ENCODE results near the gene AP2B1. TPM values are rescaled to one million over a fixed set of nuclear protein-coding genes. Genes with fewer than 3 reads are reported as not detected.
A peak's percentile ranks its signal among the peaks of the same experiment; 100 is the strongest.

AP2B1 gene
- total RNA-seq, 1 experiment from 2014 or later = 217 TPM

DNA sequence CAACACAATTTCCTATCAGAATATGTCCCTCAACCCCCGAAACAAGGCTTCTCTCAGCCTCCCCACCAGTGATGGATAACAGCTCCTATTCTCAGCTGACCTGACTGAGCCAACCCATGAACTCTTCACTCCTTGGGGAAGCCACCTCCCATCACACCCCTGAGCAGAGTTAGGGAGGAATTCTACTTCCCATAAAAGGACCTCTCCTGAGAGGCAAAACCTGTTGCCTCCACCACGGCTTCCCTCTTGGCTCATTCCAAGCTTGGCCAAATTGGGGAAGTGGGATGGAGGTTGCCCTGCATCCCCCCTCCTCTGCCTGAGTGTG is 138.6 kb downstream of the AP2B1 start:
- no peak overlapping the region for H3K14ac ChIP-seq (ENCODE audit: insufficient read depth, low read length)
- peaks cover 11% of the 10 kb centered on the region for H3K27me3 Mint-ChIP-seq (ENCODE audit: low read depth)
- no peak overlapping the region for H3K9ac ChIP-seq (ENCODE audit: extremely low read depth, insufficient read length, low read length)
- H2AFZ ChIP-seq (ENCODE audit: low read length) = no peak overlapping the region
- no peak overlapping the region for H3K18ac ChIP-seq (ENCODE audit: insufficient read length, low read depth, low read length)
- no peak overlapping the region for H2BK20ac ChIP-seq (ENCODE audit: low read depth, low read length, poor library complexity, severe bottlenecking)
- no peak overlapping the region for H2BK15ac ChIP-seq (ENCODE audit: low read depth, low read length)
- no peak overlapping the region for H2AK5ac ChIP-seq (ENCODE audit: insufficient read length, low read length)
- H4K8ac ChIP-seq (replicated peaks; ENCODE audit: insufficient read length, low read depth, low read length) = no peak overlapping the region
- peak overlapping the region in 1 of 3 experiments; percentile 71; a peak in 1 of 7 replicates for H3K27ac Mint-ChIP-seq
- H4K20me1 ChIP-seq (ENCODE audit: control insufficient read depth, insufficient read depth, insufficient read length) = no peaks in the 10 kb centered on the region
- no peak overlapping the region for H4K5ac ChIP-seq (ENCODE audit: insufficient read length, low read depth, low read length)
- H3K27ac ChIP-seq (ENCODE audit: insufficient read length, low read depth, low read length) = no peak overlapping the region
- H4K91ac ChIP-seq (ENCODE audit: insufficient read length, low read depth, low read length) = no peak overlapping the region
- H3T11ph ChIP-seq (ENCODE audit: low read length) = no peak overlapping the region
- H3K36me3 Mint-ChIP-seq (ENCODE audit: insufficient read depth in 1 of 3, low read depth in 3 of 3) = peaks cover 7 to 29% (median 28%) of the 10 kb centered on the region in 3 experiments; a peak in 6 of 7 replicates
- H3K4me3 Mint-ChIP-seq = no peak overlapping the region
- no peak overlapping the region for H3K56ac ChIP-seq (ENCODE audit: insufficient read length, low read depth, low read length)
- H2BK120ac ChIP-seq (ENCODE audit: low read depth, low read length, poor library complexity, severe bottlenecking) = no peak overlapping the region
- DNase-seq = no peak
- H3K9me3 ChIP-seq (ENCODE audit: control insufficient read depth, low read depth, low read length) = no peaks in the 10 kb centered on the region
- H3K4ac ChIP-seq (ENCODE audit: low read depth, low read length) = no peak overlapping the region
- 0 out of 2 replicates have a peak, but pooled peaks cover 3% of the 10 kb centered on the region for H3K4me1 ChIP-seq (ENCODE audit: insufficient read depth, low read length)
- no peak overlapping the region for H2BK5ac ChIP-seq (ENCODE audit: insufficient read length, low read length)
- H3K23ac ChIP-seq (ENCODE audit: insufficient read length, low read depth, low read length) = no peak overlapping the region
- no CpG with 5 or more reads among the region's 2 CpGs for WGBS (ENCODE audit: extremely low coverage, insufficient read length, low lambda C conversion rate)
- H3K9me3 Mint-ChIP-seq = no peaks in the 10 kb centered on the region
- peaks cover 27 to 39% of the 10 kb centered on the region in 2 experiments for H3K4me1 Mint-ChIP-seq
- no peak overlapping the region for H3K4me2 ChIP-seq (ENCODE audit: insufficient read depth, insufficient read length, low read length)
- TF ChIP-seq, protein P1, sequence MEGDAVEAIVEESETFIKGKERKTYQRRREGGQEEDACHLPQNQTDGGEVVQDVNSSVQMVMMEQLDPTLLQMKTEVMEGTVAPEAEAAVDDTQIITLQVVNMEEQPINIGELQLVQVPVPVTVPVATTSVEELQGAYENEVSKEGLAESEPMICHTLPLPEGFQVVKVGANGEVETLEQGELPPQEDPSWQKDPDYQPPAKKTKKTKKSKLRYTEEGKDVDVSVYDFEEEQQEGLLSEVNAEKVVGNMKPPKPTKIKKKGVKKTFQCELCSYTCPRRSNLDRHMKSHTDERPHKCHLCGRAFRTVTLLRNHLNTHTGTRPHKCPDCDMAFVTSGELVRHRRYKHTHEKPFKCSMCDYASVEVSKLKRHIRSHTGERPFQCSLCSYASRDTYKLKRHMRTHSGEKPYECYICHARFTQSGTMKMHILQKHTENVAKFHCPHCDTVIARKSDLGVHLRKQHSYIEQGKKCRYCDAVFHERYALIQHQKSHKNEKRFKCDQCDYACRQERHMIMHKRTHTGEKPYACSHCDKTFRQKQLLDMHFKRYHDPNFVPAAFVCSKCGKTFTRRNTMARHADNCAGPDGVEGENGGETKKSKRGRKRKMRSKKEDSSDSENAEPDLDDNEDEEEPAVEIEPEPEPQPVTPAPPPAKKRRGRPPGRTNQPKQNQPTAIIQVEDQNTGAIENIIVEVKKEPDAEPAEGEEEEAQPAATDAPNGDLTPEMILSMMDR (conservative IDR thresholded peaks at IDR 0.05) = no peak
- H3K79me2 ChIP-seq (ENCODE audit: insufficient read depth, low read length) = no peaks in the 10 kb centered on the region
- H3K23me2 ChIP-seq (ENCODE audit: insufficient read length, low read depth, low read length, poor library complexity, severe bottlenecking) = no peaks in the 10 kb centered on the region
- no peaks in the 10 kb centered on the region for H3K79me1 ChIP-seq (ENCODE audit: insufficient read depth, low read depth, low read length, poor library complexity, severe bottlenecking)
- no peaks in the 10 kb centered on the region for H3K27me3 ChIP-seq (ENCODE audit: insufficient read depth, low read length)
- no peak overlapping the region for H2BK12ac ChIP-seq (ENCODE audit: insufficient read length, low read depth, low read length)

Measured in H9 (cell line).